Measurements from ENCODE around the gene ZSWIM7. TPM values are rescaled to one million over a fixed set of nuclear protein-coding genes. Genes with fewer than 3 reads are reported as not detected.

The ZSWIM7 gene
- total RNA-seq, 6 experiments from 2014 or later = 10.6 to 21.8 (median 11.8) TPM

GRCh38 chr17:15951368-15952047 lies 48.0 kb downstream of the ZSWIM7 start:
- DNase-seq = no peak
- TF ChIP-seq CTCF (IDR thresholded peaks at IDR 0.05) = no peak
- TF ChIP-seq POLR2A (IDR thresholded peaks at IDR 0.05) = no peak
- no CpG with 5 or more reads among the region's 6 CpGs for WGBS (ENCODE audit: insufficient coverage, low coverage, low lambda C conversion rate, missing lambda C conversion rate)

GRCh38 chr17:15947976-15948752 lies 51.3 kb downstream of the ZSWIM7 start:
- 81% methylated on average over 4 of the region's 16 CpGs for WGBS (ENCODE audit: insufficient coverage, low coverage, low lambda C conversion rate, missing lambda C conversion rate)

More at GRCh38 chr17:15951368-15952047, 48.0 kb downstream of the ZSWIM7 start:
- Histone ChIP-seq H3K4me3 (no peak overlapping the region), H3K36me3 (no peaks in the 10 kb centered on the region), H3K4me1 (no peaks in the 10 kb centered on the region), H3K27me3 (no peaks in the 10 kb centered on the region), H3K27ac (no peak overlapping the region), H3K9me3 (no peaks in the 10 kb centered on the region)
- intact Hi-C loops (cut with DNase I) = no loop called here
- peak in 3 of 4 donors; percentile 16 to 24 (median 20) for ATAC-seq

GRCh38 chr17:15947271-15947670 lies 52.2 kb downstream of the ZSWIM7 start:
- no peak overlapping the region for H3K27ac ChIP-seq
- intact Hi-C loops (cut with DNase I) = loop anchor here in 1 of 2 donors (10.0 kb wide), 1 partner anchor 48 kb away; the partner anchor contains the start of genes TTC19 and ZSWIM7
- ATAC-seq = no peak

More at GRCh38 chr17:15947976-15948752, 51.3 kb downstream of the ZSWIM7 start:
- ATAC-seq (no peak), DNase-seq (no peak)
- no peak overlapping the region for H3K4me3 ChIP-seq
- TF ChIP-seq POLR2A (IDR thresholded peaks at IDR 0.05) = no peak
- TF ChIP-seq CTCF (IDR thresholded peaks at IDR 0.05) = no peak
- H3K27me3 ChIP-seq = no peaks in the 10 kb centered on the region
- H3K27ac ChIP-seq = no peak overlapping the region
- H3K36me3 ChIP-seq = no peaks in the 10 kb centered on the region
- intact Hi-C loops (cut with DNase I) = loop anchor here in 1 of 2 donors (10.0 kb wide), 1 partner anchor 47 kb away; the partner anchor contains the start of genes TTC19 and ZSWIM7
- no peaks in the 10 kb centered on the region for H3K9me3 ChIP-seq
- H3K4me1 ChIP-seq = peaks cover 0 to 10% (median 3%) of the 10 kb centered on the region in 4 donors

More at GRCh38 chr17:15947271-15947670, 52.2 kb downstream of the ZSWIM7 start:
- Histone ChIP-seq H3K36me3 (no peaks in the 10 kb centered on the region), H3K27me3 (no peaks in the 10 kb centered on the region), H3K4me1 (peaks cover 0 to 10% (median 3%) of the 10 kb centered on the region in 4 donors), H3K4me3 (no peak overlapping the region), H3K9me3 (no peaks in the 10 kb centered on the region)
- DNase-seq = no peak
- TF ChIP-seq POLR2A (IDR thresholded peaks at IDR 0.05) = no peak
- TF ChIP-seq CTCF (IDR thresholded peaks at IDR 0.05) = no peak
- WGBS (ENCODE audit: insufficient coverage, low coverage, low lambda C conversion rate, missing lambda C conversion rate) = no CpG with 5 or more reads among the region's 3 CpGs

Measured in right lobe of liver (tissue), 6 donors.